WTC11 (cell line): Measurements from ENCODE around the gene HS2ST1.

ENCODE experiments used
- SP1 ChIP-seq: sonication (generic); formaldehyde crosslinking; conservative IDR thresholded peaks from 2 replicates; pipeline ENCODE4 v1.8.1; 2022; ENCODE audit warnings: missing genetic modification reagents
- TCF7 ChIP-seq: sonication (generic); formaldehyde crosslinking; IDR thresholded peaks from 2 replicates; pipeline ENCODE4 v1.8.0; 2022; ENCODE audit warnings: mild to moderate bottlenecking, low read depth, missing genetic modification reagents, moderate library complexity
- ZNF423 ChIP-seq: fragments of 250-450 bp; sonication (Bioruptor Pico); IDR thresholded peaks from 2 replicates; pipeline ENCODE4 v2.1.2; 2022; ENCODE audit warnings: mild to moderate bottlenecking, moderate library complexity
- TF ChIP-seq, protein P1 (sequence below): fragments of 200-600 bp; IDR thresholded peaks from 2 replicates; pipeline ENCODE4 v1.8.0; 2022; ENCODE audit warnings: antibody characterized with exemption
- TF ChIP-seq, protein P2 (sequence below): sonication (generic); formaldehyde crosslinking; IDR thresholded peaks from 2 replicates; pipeline ENCODE4 v1.8.1; 2023; ENCODE audit warnings: mild to moderate bottlenecking, missing genetic modification reagents
- TF ChIP-seq, protein P3 (sequence below): sonication (generic); formaldehyde crosslinking; conservative IDR thresholded peaks from 2 replicates; pipeline ENCODE4 v1.8.1; 2022; ENCODE audit warnings: mild to moderate bottlenecking, missing genetic modification reagents
- TF ChIP-seq, protein P4 (sequence below): sonication (generic); formaldehyde crosslinking; IDR thresholded peaks from 2 replicates; pipeline ENCODE4 v1.8.1; 2023; ENCODE audit warnings: mild to moderate bottlenecking, missing genetic modification reagents, moderate library complexity
- TF ChIP-seq, protein P5 (sequence below): fragments of 250-450 bp; sonication (Bioruptor Pico); IDR thresholded peaks from 2 replicates; pipeline ENCODE4 v2.1.2; 2022; ENCODE audit warnings: mild to moderate bottlenecking, moderate library complexity
- TF ChIP-seq, protein P6 (sequence below): sonication (generic); formaldehyde crosslinking; IDR thresholded peaks from 2 replicates; pipeline ENCODE4 v1.8.1; 2022; ENCODE audit warnings: low read depth, missing genetic modification reagents, borderline replicate concordance
- TF ChIP-seq, protein P7 (sequence below): sonication (generic); formaldehyde crosslinking; IDR thresholded peaks from 2 replicates; pipeline ENCODE4 v1.8.0; 2022; ENCODE audit warnings: mild to moderate bottlenecking, missing genetic modification reagents

DNA sequence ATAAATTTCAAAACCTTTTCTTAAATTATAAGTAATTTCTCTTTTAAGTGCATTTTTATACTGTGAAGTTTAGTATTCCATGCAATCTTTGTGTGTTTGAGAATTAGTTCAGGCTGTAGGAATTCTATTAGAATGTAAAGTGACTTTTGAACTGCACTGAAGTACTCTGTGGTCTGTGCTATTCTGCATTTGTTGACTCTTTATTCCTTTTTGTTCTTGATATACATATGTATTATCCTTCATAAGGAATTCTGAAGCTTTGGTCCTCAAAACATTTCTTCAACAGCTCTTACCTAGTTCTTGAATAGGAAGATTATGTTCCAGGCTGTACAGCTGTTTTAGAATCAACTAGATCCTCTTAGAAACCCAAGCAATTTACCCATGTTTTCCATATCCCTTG lies 158.0 kb downstream of the HS2ST1 start:
- no peak for TF ChIP-seq TCF7 (CRISPR knock-in tag)
- TF ChIP-seq, protein P1, sequence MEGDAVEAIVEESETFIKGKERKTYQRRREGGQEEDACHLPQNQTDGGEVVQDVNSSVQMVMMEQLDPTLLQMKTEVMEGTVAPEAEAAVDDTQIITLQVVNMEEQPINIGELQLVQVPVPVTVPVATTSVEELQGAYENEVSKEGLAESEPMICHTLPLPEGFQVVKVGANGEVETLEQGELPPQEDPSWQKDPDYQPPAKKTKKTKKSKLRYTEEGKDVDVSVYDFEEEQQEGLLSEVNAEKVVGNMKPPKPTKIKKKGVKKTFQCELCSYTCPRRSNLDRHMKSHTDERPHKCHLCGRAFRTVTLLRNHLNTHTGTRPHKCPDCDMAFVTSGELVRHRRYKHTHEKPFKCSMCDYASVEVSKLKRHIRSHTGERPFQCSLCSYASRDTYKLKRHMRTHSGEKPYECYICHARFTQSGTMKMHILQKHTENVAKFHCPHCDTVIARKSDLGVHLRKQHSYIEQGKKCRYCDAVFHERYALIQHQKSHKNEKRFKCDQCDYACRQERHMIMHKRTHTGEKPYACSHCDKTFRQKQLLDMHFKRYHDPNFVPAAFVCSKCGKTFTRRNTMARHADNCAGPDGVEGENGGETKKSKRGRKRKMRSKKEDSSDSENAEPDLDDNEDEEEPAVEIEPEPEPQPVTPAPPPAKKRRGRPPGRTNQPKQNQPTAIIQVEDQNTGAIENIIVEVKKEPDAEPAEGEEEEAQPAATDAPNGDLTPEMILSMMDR: no peak
- TF ChIP-seq ZNF423: no peak
- TF ChIP-seq, protein P2, sequence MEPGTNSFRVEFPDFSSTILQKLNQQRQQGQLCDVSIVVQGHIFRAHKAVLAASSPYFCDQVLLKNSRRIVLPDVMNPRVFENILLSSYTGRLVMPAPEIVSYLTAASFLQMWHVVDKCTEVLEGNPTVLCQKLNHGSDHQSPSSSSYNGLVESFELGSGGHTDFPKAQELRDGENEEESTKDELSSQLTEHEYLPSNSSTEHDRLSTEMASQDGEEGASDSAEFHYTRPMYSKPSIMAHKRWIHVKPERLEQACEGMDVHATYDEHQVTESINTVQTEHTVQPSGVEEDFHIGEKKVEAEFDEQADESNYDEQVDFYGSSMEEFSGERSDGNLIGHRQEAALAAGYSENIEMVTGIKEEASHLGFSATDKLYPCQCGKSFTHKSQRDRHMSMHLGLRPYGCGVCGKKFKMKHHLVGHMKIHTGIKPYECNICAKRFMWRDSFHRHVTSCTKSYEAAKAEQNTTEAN (CRISPR knock-in tag): no peak
- TF ChIP-seq, protein P3, sequence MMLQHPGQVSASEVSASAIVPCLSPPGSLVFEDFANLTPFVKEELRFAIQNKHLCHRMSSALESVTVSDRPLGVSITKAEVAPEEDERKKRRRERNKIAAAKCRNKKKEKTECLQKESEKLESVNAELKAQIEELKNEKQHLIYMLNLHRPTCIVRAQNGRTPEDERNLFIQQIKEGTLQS: no peak
- TF ChIP-seq, protein P4, sequence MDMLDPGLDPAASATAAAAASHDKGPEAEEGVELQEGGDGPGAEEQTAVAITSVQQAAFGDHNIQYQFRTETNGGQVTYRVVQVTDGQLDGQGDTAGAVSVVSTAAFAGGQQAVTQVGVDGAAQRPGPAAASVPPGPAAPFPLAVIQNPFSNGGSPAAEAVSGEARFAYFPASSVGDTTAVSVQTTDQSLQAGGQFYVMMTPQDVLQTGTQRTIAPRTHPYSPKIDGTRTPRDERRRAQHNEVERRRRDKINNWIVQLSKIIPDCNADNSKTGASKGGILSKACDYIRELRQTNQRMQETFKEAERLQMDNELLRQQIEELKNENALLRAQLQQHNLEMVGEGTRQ (CRISPR knock-in tag): no peak
- TF ChIP-seq, protein P5, sequence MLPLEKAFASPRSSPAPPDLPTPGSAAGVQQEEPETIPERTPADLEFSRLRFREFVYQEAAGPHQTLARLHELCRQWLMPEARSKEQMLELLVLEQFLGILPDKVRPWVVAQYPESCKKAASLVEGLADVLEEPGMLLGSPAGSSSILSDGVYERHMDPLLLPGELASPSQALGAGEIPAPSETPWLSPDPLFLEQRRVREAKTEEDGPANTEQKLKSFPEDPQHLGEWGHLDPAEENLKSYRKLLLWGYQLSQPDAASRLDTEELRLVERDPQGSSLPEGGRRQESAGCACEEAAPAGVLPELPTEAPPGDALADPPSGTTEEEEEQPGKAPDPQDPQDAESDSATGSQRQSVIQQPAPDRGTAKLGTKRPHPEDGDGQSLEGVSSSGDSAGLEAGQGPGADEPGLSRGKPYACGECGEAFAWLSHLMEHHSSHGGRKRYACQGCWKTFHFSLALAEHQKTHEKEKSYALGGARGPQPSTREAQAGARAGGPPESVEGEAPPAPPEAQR (CRISPR knock-in tag): no peak
- TF ChIP-seq, protein P6, sequence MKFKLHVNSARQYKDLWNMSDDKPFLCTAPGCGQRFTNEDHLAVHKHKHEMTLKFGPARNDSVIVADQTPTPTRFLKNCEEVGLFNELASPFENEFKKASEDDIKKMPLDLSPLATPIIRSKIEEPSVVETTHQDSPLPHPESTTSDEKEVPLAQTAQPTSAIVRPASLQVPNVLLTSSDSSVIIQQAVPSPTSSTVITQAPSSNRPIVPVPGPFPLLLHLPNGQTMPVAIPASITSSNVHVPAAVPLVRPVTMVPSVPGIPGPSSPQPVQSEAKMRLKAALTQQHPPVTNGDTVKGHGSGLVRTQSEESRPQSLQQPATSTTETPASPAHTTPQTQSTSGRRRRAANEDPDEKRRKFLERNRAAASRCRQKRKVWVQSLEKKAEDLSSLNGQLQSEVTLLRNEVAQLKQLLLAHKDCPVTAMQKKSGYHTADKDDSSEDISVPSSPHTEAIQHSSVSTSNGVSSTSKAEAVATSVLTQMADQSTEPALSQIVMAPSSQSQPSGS (CRISPR knock-in tag): no peak
- no peak for TF ChIP-seq SP1 (CRISPR knock-in tag)
- TF ChIP-seq, protein P7, sequence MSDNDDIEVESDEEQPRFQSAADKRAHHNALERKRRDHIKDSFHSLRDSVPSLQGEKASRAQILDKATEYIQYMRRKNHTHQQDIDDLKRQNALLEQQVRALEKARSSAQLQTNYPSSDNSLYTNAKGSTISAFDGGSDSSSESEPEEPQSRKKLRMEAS (CRISPR knock-in tag): no peak
